Measurements from ENCODE around the gene PAK6. TPM values are rescaled to one million over a fixed set of nuclear protein-coding genes. Genes with fewer than 3 reads are reported as not detected.
A peak's percentile ranks its signal among the peaks of the same experiment; 100 is the strongest.

PAK6 gene
- polyA plus RNA-seq, 4 donors = 0.67 to 8.4 (median 6.0) TPM

- no peak for DNase-seq (ENCODE audit: low read depth in 4 of 4, low spot score in 3 of 4)
Observed at GRCh38 chr15:40307421-40308211, 68.8 kb downstream of the PAK6 start, which contains the start of gene PLCB2. TSS of gene PLCB2 (minus strand) at chr15:40307935. CDS start at chr15:40307672, 263 bp downstream.

- DNase-seq (ENCODE audit: low read depth in 4 of 4, low spot score in 3 of 4) = no peak
Observed at GRCh38 chr15:40309344-40309862, 70.5 kb downstream of the PAK6 start.

- no peak for DNase-seq (ENCODE audit: low read depth in 4 of 4, low spot score in 3 of 4)
Observed at GRCh38 chr15:40310001-40310959, 71.4 kb downstream of the PAK6 start.

- DNase-seq (ENCODE audit: low read depth in 4 of 4, low spot score in 3 of 4) = no peak
Observed at GRCh38 chr15:40310993-40311392, 72.1 kb downstream of the PAK6 start.

- DNase-seq (ENCODE audit: low read depth in 4 of 4, low spot score in 3 of 4) = no peak
Observed at GRCh38 chr15:40312370-40313158, 73.7 kb downstream of the PAK6 start.

- DNase-seq (ENCODE audit: low read depth in 4 of 4, low spot score in 3 of 4) = no peak
Observed at GRCh38 chr15:40313531-40314398, 74.9 kb downstream of the PAK6 start.

- no peak for DNase-seq (ENCODE audit: low read depth in 4 of 4, low spot score in 3 of 4)
Observed at GRCh38 chr15:40314723-40315276, 75.9 kb downstream of the PAK6 start.

- DNase-seq (ENCODE audit: low read depth in 4 of 4, low spot score in 3 of 4) = no peak
Observed at GRCh38 chr15:40316931-40317330, 78.1 kb downstream of the PAK6 start.

GRCh38 chr15:40317580-40317979 lies 78.7 kb downstream of the PAK6 start:
- DNase-seq (ENCODE audit: low read depth in 4 of 4, low spot score in 3 of 4) = no peak

- no peak for DNase-seq (ENCODE audit: low read depth in 4 of 4, low spot score in 3 of 4)
Observed at GRCh38 chr15:40320409-40320808, 81.5 kb downstream of the PAK6 start.

- no peak for DNase-seq (ENCODE audit: low read depth in 4 of 4, low spot score in 3 of 4)
Observed at GRCh38 chr15:40320931-40321371, 82.1 kb downstream of the PAK6 start.

GRCh38 chr15:40322531-40323238 lies 83.8 kb downstream of the PAK6 start:
- DNase-seq (ENCODE audit: low read depth in 4 of 4, low spot score in 3 of 4) = no peak

GRCh38 chr15:40323239-40323952 lies 84.5 kb downstream of the PAK6 start, which contains the start of gene INAFM2:
TSS of gene INAFM2 (plus strand) at chr15:40323692. CDS start at chr15:40324056, 364 bp downstream.
- DNase-seq (ENCODE audit: low read depth in 4 of 4, low spot score in 3 of 4) = peak; percentile 81 to 90 (median 86)

- DNase-seq (ENCODE audit: low read depth in 4 of 4, low spot score in 3 of 4) = no peak
Observed at GRCh38 chr15:40323953-40324937, 85.4 kb downstream of the PAK6 start.

GRCh38 chr15:40325188-40325587 lies 86.3 kb downstream of the PAK6 start:
- no peak for DNase-seq (ENCODE audit: low read depth in 4 of 4, low spot score in 3 of 4)

GRCh38 chr15:40325700-40326099 lies 86.8 kb downstream of the PAK6 start:
- no peak for DNase-seq (ENCODE audit: low read depth in 4 of 4, low spot score in 3 of 4)
